ENCODE results near the gene GPRIN1.

The GPRIN1 gene

GRCh38 chr5:176618783-176619182, 8.8 kb upstream of the GPRIN1 start:
- Histone ChIP-seq H3K9ac (ENCODE audit: low read length) (no peak overlapping the region), H3K27me3 (ENCODE audit: low read length) (no peaks in the 10 kb centered on the region), H4K20me1 (ENCODE audit: low read depth, low read length) (no peaks in the 10 kb centered on the region), H3K9me2 (replicated peaks; ENCODE audit: insufficient read depth, low read length) (no peaks in the 10 kb centered on the region), H3K79me2 (ENCODE audit: insufficient read depth, low read length) (no peaks in the 10 kb centered on the region), H3K9me3 (ENCODE audit: insufficient read depth, low read length) (no peaks in the 10 kb centered on the region), H3K36me3 (ENCODE audit: low read length) (no peaks in the 10 kb centered on the region), H3F3A (ENCODE audit: insufficient read depth) (no peaks in the 10 kb centered on the region), H3K4me2 (ENCODE audit: low read depth, low read length, poor library complexity, severe bottlenecking) (no peak overlapping the region), H2AFZ (ENCODE audit: low read depth, low read length, severe bottlenecking) (no peak overlapping the region), H3K4me3 (ENCODE audit: insufficient read depth, low read length, poor library complexity, severe bottlenecking) (no peak overlapping the region), H3K27ac (ENCODE audit: low read depth, low read length) (no peak overlapping the region)
- TF ChIP-seq, protein P1, sequence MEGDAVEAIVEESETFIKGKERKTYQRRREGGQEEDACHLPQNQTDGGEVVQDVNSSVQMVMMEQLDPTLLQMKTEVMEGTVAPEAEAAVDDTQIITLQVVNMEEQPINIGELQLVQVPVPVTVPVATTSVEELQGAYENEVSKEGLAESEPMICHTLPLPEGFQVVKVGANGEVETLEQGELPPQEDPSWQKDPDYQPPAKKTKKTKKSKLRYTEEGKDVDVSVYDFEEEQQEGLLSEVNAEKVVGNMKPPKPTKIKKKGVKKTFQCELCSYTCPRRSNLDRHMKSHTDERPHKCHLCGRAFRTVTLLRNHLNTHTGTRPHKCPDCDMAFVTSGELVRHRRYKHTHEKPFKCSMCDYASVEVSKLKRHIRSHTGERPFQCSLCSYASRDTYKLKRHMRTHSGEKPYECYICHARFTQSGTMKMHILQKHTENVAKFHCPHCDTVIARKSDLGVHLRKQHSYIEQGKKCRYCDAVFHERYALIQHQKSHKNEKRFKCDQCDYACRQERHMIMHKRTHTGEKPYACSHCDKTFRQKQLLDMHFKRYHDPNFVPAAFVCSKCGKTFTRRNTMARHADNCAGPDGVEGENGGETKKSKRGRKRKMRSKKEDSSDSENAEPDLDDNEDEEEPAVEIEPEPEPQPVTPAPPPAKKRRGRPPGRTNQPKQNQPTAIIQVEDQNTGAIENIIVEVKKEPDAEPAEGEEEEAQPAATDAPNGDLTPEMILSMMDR (IDR thresholded peaks at IDR 0.05; ENCODE audit: insufficient read depth, low read length, poor library complexity, severe bottlenecking) = no peak
- no peak for TF ChIP-seq EZH2phosphoT487 (conservative IDR thresholded peaks at IDR 0.05; ENCODE audit: low read length)

DNA sequence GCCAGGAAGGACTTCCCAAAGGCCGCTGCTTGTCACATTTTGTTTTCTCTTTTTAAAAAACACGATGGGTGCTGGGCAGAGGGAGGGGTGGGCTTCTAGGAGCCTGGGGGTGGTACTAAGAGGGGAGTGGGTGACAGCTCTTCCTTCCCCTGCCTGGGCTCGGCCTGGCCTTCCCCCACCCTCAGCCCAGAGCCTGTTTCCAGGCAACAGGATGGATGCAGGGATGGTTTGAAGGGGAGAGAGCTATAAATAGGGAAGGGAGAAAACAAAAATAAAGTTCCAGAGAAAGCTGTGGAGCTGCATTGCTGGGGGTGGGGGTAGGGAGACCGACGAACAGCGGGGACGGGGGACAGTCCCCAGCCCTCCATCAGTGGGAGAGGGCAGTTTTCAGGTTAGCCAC, 6.6 kb upstream of the GPRIN1 start:
- no peaks in the 10 kb centered on the region for H3K36me3 ChIP-seq (ENCODE audit: low read length)
- H2AFZ ChIP-seq (ENCODE audit: low read depth, low read length, severe bottlenecking) = no peak overlapping the region
- no peak for TF ChIP-seq EZH2phosphoT487 (conservative IDR thresholded peaks at IDR 0.05; ENCODE audit: low read length)
- TF ChIP-seq, protein P1 (IDR thresholded peaks at IDR 0.05; ENCODE audit: insufficient read depth, low read length, poor library complexity, severe bottlenecking) = no peak

DNA sequence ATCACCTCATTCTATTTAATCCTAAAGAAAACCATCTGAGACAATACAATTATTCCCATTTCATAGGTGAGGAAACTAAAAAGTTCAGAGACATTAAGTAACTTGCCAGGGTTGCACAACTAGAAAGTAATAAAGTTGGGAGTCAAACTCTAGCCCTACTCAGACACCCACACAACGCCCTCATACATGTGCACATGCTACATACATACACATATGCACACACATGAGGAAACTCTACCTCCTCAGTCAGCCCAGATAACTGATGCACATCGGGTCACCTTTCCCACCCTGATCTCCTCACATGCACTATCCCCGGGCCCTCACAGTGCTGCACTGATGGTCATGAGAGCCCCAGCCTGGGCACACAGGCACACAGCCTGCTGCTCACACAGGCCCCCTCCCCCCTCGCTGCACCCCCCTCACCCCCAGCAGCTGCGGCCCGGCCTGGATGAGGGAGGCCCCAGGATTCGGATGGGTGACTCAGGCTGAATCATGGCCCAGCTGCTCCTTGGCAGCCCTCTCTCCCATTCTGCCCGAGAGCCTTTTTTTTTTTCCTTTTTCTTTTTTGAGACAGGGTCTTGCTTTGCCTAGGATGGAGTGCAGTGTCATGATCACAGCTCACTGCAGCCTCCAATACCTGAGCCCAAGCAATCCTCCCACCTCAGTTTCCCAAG, 5.0 kb upstream of the GPRIN1 start:
- TF ChIP-seq, protein P1 (IDR thresholded peaks at IDR 0.05; ENCODE audit: insufficient read depth, low read length, poor library complexity, severe bottlenecking) = no peak
- no peak for TF ChIP-seq EZH2phosphoT487 (conservative IDR thresholded peaks at IDR 0.05; ENCODE audit: low read length)
- Histone ChIP-seq H3K4me2 (ENCODE audit: low read depth, low read length, poor library complexity, severe bottlenecking) (no peak overlapping the region), H3K27ac (ENCODE audit: low read depth, low read length) (no peak overlapping the region)

More for the DNA sequence above, 6.6 kb upstream of the GPRIN1 start:
- H3K9ac ChIP-seq (ENCODE audit: low read length) = no peak overlapping the region
- H3K27ac ChIP-seq (ENCODE audit: low read depth, low read length) = no peak overlapping the region
- H3K4me2 ChIP-seq (ENCODE audit: low read depth, low read length, poor library complexity, severe bottlenecking) = no peak overlapping the region
- H3K9me3 ChIP-seq (ENCODE audit: insufficient read depth, low read length) = no peaks in the 10 kb centered on the region
- no peaks in the 10 kb centered on the region for H4K20me1 ChIP-seq (ENCODE audit: low read depth, low read length)
- no peaks in the 10 kb centered on the region for H3F3A ChIP-seq (ENCODE audit: insufficient read depth)
- no peaks in the 10 kb centered on the region for H3K9me2 ChIP-seq (replicated peaks; ENCODE audit: insufficient read depth, low read length)
- H3K79me2 ChIP-seq (ENCODE audit: insufficient read depth, low read length) = no peaks in the 10 kb centered on the region
- no peaks in the 10 kb centered on the region for H3K27me3 ChIP-seq (ENCODE audit: low read length)
- no peak overlapping the region for H3K4me3 ChIP-seq (ENCODE audit: insufficient read depth, low read length, poor library complexity, severe bottlenecking)

More for the DNA sequence above, 5.0 kb upstream of the GPRIN1 start:
- Histone ChIP-seq H3K9me3 (ENCODE audit: insufficient read depth, low read length) (no peaks in the 10 kb centered on the region), H3K36me3 (ENCODE audit: low read length) (no peaks in the 10 kb centered on the region), H3K27me3 (ENCODE audit: low read length) (no peaks in the 10 kb centered on the region), H3K9me2 (replicated peaks; ENCODE audit: insufficient read depth, low read length) (no peaks in the 10 kb centered on the region), H3K9ac (ENCODE audit: low read length) (no peak overlapping the region), H4K20me1 (ENCODE audit: low read depth, low read length) (no peaks in the 10 kb centered on the region), H2AFZ (ENCODE audit: low read depth, low read length, severe bottlenecking) (no peak overlapping the region), H3F3A (ENCODE audit: insufficient read depth) (0 out of 2 replicates have a peak, but pooled peaks cover 3% of the 10 kb centered on the region), H3K4me3 (ENCODE audit: insufficient read depth, low read length, poor library complexity, severe bottlenecking) (no peak overlapping the region), H3K79me2 (ENCODE audit: insufficient read depth, low read length) (no peaks in the 10 kb centered on the region)

Data from SU-DHL-6 (cell line).